IgD-negative memory B cell (primary cell): ENCODE data around the gene TBC1D9B. TPM values are rescaled to one million over a fixed set of nuclear protein-coding genes. Genes with fewer than 3 reads are reported as not detected.

Source experiments
- H3K27ac Mint-ChIP-seq, 3 donors: one replicate each; pipeline ENCODE4 v1.8.0; 2020 to 2022; ENCODE audit warnings: mild to moderate bottlenecking in 3 of 3, mixed read lengths in 3 of 3, moderate library complexity in 1 of 3
- H3K27me3 Mint-ChIP-seq: one replicate; pipeline ENCODE4 v1.8.0; 2021; ENCODE audit warnings: mixed read lengths
- H3K36me3 Mint-ChIP-seq: one replicate; pipeline ENCODE4 v1.8.0; 2020; ENCODE audit warnings: mild to moderate bottlenecking, mixed read lengths
- H3K4me1 Mint-ChIP-seq, 3 donors: one replicate each; pipeline ENCODE4 v1.8.0; 2020 to 2022; ENCODE audit warnings: mixed read lengths in 3 of 3, mild to moderate bottlenecking in 1 of 3
- H3K4me3 Mint-ChIP-seq, 4 donors: one replicate each; pipeline ENCODE4 v1.8.0; 2020 to 2022; ENCODE audit warnings: mild to moderate bottlenecking in 4 of 4, mixed read lengths in 4 of 4, moderate library complexity in 3 of 4
- H3K9me3 Mint-ChIP-seq, 3 donors: one replicate each; pipeline ENCODE4 v1.8.0; 2020 to 2021; ENCODE audit warnings: mixed read lengths in 3 of 3, mild to moderate bottlenecking in 1 of 3
- polyA plus RNA-seq: library from polyadenylated mRNA; unstranded; fragments of 300-500 nt; fragmentation: Illumina TruSeq; gene quantifications from one replicate; pipeline ENCODE4 v1.2.3, GENCODE V29; 2021

The TBC1D9B gene
- polyA plus RNA-seq, 1 donor from 2014 or later: 57.2 TPM

- H3K4me3 Mint-ChIP-seq: peak overlapping the region in 1 of 4 donors; percentile 32
- H3K4me1 Mint-ChIP-seq: peaks cover 0 to 9% (median 5%) of the 10 kb centered on the region in 3 donors
- no peaks in the 10 kb centered on the region for H3K9me3 Mint-ChIP-seq
- no peak overlapping the region for H3K27ac Mint-ChIP-seq
- peaks cover 3% of the 10 kb centered on the region for H3K36me3 Mint-ChIP-seq
- H3K27me3 Mint-ChIP-seq: no peaks in the 10 kb centered on the region
Observed at GRCh38 chr5:179863449-179864085, 44.1 kb downstream of the TBC1D9B start.

- Mint-ChIP-seq H3K36me3 (peaks cover 3% of the 10 kb centered on the region), H3K27me3 (no peaks in the 10 kb centered on the region), H3K4me3 (peak overlapping the region in 1 of 4 donors; percentile 32), H3K9me3 (no peaks in the 10 kb centered on the region), H3K27ac (no peak overlapping the region), H3K4me1 (peaks cover 0 to 12% (median 7%) of the 10 kb centered on the region in 3 donors)
Observed at GRCh38 chr5:179862891-179863290, 44.8 kb downstream of the TBC1D9B start.

- no peak overlapping the region for H3K4me3 Mint-ChIP-seq
- H3K27ac Mint-ChIP-seq: no peak overlapping the region
- no peaks in the 10 kb centered on the region for H3K27me3 Mint-ChIP-seq
- no peaks in the 10 kb centered on the region for H3K9me3 Mint-ChIP-seq
- peaks cover 2 to 17% (median 11%) of the 10 kb centered on the region in 3 donors for H3K4me1 Mint-ChIP-seq
- peaks cover 3% of the 10 kb centered on the region for H3K36me3 Mint-ChIP-seq
Observed at GRCh38 chr5:179862296-179862695, 45.4 kb downstream of the TBC1D9B start.

- Mint-ChIP-seq H3K4me3 (peak overlapping the region; percentile 50 to 88 (median 78)), H3K27me3 (no peaks in the 10 kb centered on the region), H3K36me3 (peaks cover 3% of the 10 kb centered on the region), H3K4me1 (peaks cover 3 to 17% (median 11%) of the 10 kb centered on the region in 3 donors), H3K27ac (peak overlapping the region in 1 of 3 donors; percentile 80), H3K9me3 (no peaks in the 10 kb centered on the region)
Observed at GRCh38 chr5:179860301-179860700, 47.4 kb downstream of the TBC1D9B start.

GRCh38 chr5:179858586-179859427 lies 48.9 kb downstream of the TBC1D9B start, which contains the start of gene MRNIP:
MRNIP (minus strand) TSS chr5:179858817; CDS start chr5:179858796, 21 bp downstream.
- Mint-ChIP-seq H3K27ac (peak within 1 kb of the TSS; percentile 88 to 94 (median 88)), H3K27me3 (no peaks in the 10 kb centered on the region), H3K9me3 (no peaks in the 10 kb centered on the region), H3K4me1 (peaks cover 3 to 17% (median 16%) of the 10 kb centered on the region in 3 donors), H3K36me3 (peaks cover 3% of the 10 kb centered on the region), H3K4me3 (peak within 1 kb of the TSS; percentile 92 to 98 (median 93))

GRCh38 chr5:179858241-179858585 lies 49.5 kb downstream of the TBC1D9B start:
- Mint-ChIP-seq H3K4me1 (peaks cover 3 to 17% (median 17%) of the 10 kb centered on the region in 3 donors), H3K27me3 (no peaks in the 10 kb centered on the region), H3K36me3 (peaks cover 3% of the 10 kb centered on the region), H3K9me3 (no peaks in the 10 kb centered on the region), H3K4me3 (peak overlapping the region; percentile 92 to 98 (median 93)), H3K27ac (peak overlapping the region; percentile 88 to 94 (median 88))

GRCh38 chr5:179854356-179854755 lies 53.3 kb downstream of the TBC1D9B start:
- Mint-ChIP-seq H3K27ac (peak overlapping the region in 1 of 3 donors; percentile 31), H3K9me3 (no peaks in the 10 kb centered on the region), H3K4me1 (peaks cover 16 to 29% (median 18%) of the 10 kb centered on the region in 3 donors), H3K4me3 (peak overlapping the region in 2 of 4 donors; percentile 23 to 65), H3K27me3 (no peaks in the 10 kb centered on the region), H3K36me3 (peaks cover 4% of the 10 kb centered on the region)

GRCh38 chr5:179852993-179853547 lies 54.6 kb downstream of the TBC1D9B start:
- no peaks in the 10 kb centered on the region for H3K9me3 Mint-ChIP-seq
- H3K27me3 Mint-ChIP-seq: no peaks in the 10 kb centered on the region
- H3K27ac Mint-ChIP-seq: peak overlapping the region; percentile 20 to 80 (median 60)
- H3K36me3 Mint-ChIP-seq: peaks cover 4% of the 10 kb centered on the region
- peaks cover 16 to 29% (median 17%) of the 10 kb centered on the region in 3 donors for H3K4me1 Mint-ChIP-seq
- H3K4me3 Mint-ChIP-seq: peak overlapping the region in 3 of 4 donors; percentile 19 to 80 (median 63)

- H3K27me3 Mint-ChIP-seq: no peaks in the 10 kb centered on the region
- H3K4me3 Mint-ChIP-seq: no peak overlapping the region
- peaks cover 10% of the 10 kb centered on the region for H3K36me3 Mint-ChIP-seq
- H3K27ac Mint-ChIP-seq: peak overlapping the region in 1 of 3 donors; percentile 45
- H3K4me1 Mint-ChIP-seq: peaks cover 1 to 6% (median 5%) of the 10 kb centered on the region in 3 donors
- H3K9me3 Mint-ChIP-seq: peaks cover 0 to 4% (median under 1%) of the 10 kb centered on the region in 3 donors
Observed at GRCh38 chr5:179841621-179842020, 66.1 kb downstream of the TBC1D9B start.

GRCh38 chr5:179840766-179841165 lies 66.9 kb downstream of the TBC1D9B start:
- peaks cover 0 to 4% (median 0%) of the 10 kb centered on the region in 3 donors for H3K9me3 Mint-ChIP-seq
- H3K27me3 Mint-ChIP-seq: no peaks in the 10 kb centered on the region
- no peak overlapping the region for H3K27ac Mint-ChIP-seq
- no peak overlapping the region for H3K4me3 Mint-ChIP-seq
- peaks cover 7% of the 10 kb centered on the region for H3K36me3 Mint-ChIP-seq
- H3K4me1 Mint-ChIP-seq: peaks cover 3 to 10% (median 5%) of the 10 kb centered on the region in 3 donors

- peaks cover 5 to 10% (median 5%) of the 10 kb centered on the region in 3 donors for H3K4me1 Mint-ChIP-seq
- H3K27me3 Mint-ChIP-seq: no peaks in the 10 kb centered on the region
- peak overlapping the region in 1 of 4 donors; percentile 41 for H3K4me3 Mint-ChIP-seq
Observed at GRCh38 chr5:179840321-179840720, 67.4 kb downstream of the TBC1D9B start.

GRCh38 chr5:179839328-179840256 lies 68.1 kb downstream of the TBC1D9B start:
- peaks cover 5 to 10% (median 5%) of the 10 kb centered on the region in 3 donors for H3K4me1 Mint-ChIP-seq
- peak overlapping the region; percentile 16 to 94 (median 77) for H3K27ac Mint-ChIP-seq
- H3K4me3 Mint-ChIP-seq: no peak overlapping the region
- H3K9me3 Mint-ChIP-seq: no peaks in the 10 kb centered on the region
- H3K36me3 Mint-ChIP-seq: peaks cover 4% of the 10 kb centered on the region
- H3K27me3 Mint-ChIP-seq: no peaks in the 10 kb centered on the region

More at GRCh38 chr5:179840321-179840720, 67.4 kb downstream of the TBC1D9B start:
- peaks cover 6% of the 10 kb centered on the region for H3K36me3 Mint-ChIP-seq
- H3K9me3 Mint-ChIP-seq: peaks cover 0 to 4% (median 0%) of the 10 kb centered on the region in 3 donors
- peak overlapping the region in 2 of 3 donors; percentile 47 to 53 for H3K27ac Mint-ChIP-seq

- H3K27ac Mint-ChIP-seq: peak overlapping the region; percentile 73 to 98 (median 76)
- H3K36me3 Mint-ChIP-seq: peaks cover 2% of the 10 kb centered on the region
- no peaks in the 10 kb centered on the region for H3K9me3 Mint-ChIP-seq
- H3K27me3 Mint-ChIP-seq: no peaks in the 10 kb centered on the region
- H3K4me3 Mint-ChIP-seq: peak overlapping the region in 1 of 4 donors; percentile 50
- H3K4me1 Mint-ChIP-seq: peaks cover 5 to 10% (median 5%) of the 10 kb centered on the region in 3 donors
Observed at GRCh38 chr5:179837076-179838011, 70.4 kb downstream of the TBC1D9B start.
